ENCODE data around the gene DCBLD2. TPM values are rescaled to one million over a fixed set of nuclear protein-coding genes. Genes with fewer than 3 reads are reported as not detected.

DCBLD2 gene
- total RNA-seq, 1 experiment from 2014 or later = 48.0 TPM

DNA sequence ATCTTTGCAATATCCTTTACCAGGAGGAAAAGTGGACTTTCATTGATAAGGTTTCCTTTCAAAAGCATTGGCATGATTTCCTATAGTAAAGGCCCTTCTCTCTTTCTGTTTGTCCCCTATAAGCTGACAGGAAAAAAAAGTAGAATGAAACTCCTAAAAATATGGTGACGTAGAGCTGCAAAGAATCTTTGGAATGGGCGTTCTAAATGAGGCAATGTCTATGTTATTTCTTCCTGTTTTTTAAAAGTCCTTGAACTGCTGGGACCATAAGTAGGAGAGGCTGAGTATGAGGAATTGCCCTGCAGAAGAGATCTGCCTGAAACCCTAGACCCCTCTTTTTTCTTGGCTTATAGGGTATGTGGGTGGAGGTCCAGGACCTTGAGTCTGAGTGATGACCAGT, 121.2 kb downstream of the DCBLD2 start:
- no peaks in the 10 kb centered on the region for H3K9me3 Mint-ChIP-seq
- WGBS (ENCODE audit: extremely low coverage, insufficient read length, low lambda C conversion rate) = no CpG with 5 or more reads among the region's 2 CpGs

More for the DNA sequence above, 121.2 kb downstream of the DCBLD2 start:
- Histone ChIP-seq H4K8ac (replicated peaks; ENCODE audit: insufficient read length, low read depth, low read length) (no peak overlapping the region), H3K56ac (ENCODE audit: insufficient read length, low read depth, low read length) (no peak overlapping the region), H3K9ac (ENCODE audit: extremely low read depth, insufficient read length, low read length) (no peak overlapping the region), H4K5ac (ENCODE audit: insufficient read length, low read depth, low read length) (no peak overlapping the region), H3K27ac (ENCODE audit: insufficient read length, low read depth, low read length) (no peak overlapping the region), H3K4ac (ENCODE audit: low read depth, low read length) (no peak overlapping the region), H4K91ac (ENCODE audit: insufficient read length, low read depth, low read length) (no peak overlapping the region), H2AK5ac (ENCODE audit: insufficient read length, low read length) (no peak overlapping the region), H3K18ac (ENCODE audit: insufficient read length, low read depth, low read length) (no peak overlapping the region), H2BK20ac (ENCODE audit: low read depth, low read length, poor library complexity, severe bottlenecking) (no peak overlapping the region), H3K4me2 (ENCODE audit: insufficient read depth, insufficient read length, low read length) (no peak overlapping the region), H3K23ac (ENCODE audit: insufficient read length, low read depth, low read length) (no peak overlapping the region), H2BK5ac (ENCODE audit: insufficient read length, low read length) (no peak overlapping the region), H3K79me1 (ENCODE audit: insufficient read depth, low read depth, low read length, poor library complexity, severe bottlenecking) (no peaks in the 10 kb centered on the region), H3K4me1 (ENCODE audit: insufficient read depth, low read length) (no peaks in the 10 kb centered on the region; the same call in 1 of the 2 replicates), H2BK12ac (ENCODE audit: insufficient read length, low read depth, low read length) (no peak overlapping the region), H2BK120ac (ENCODE audit: low read depth, low read length, poor library complexity, severe bottlenecking) (no peak overlapping the region), H3K23me2 (ENCODE audit: insufficient read length, low read depth, low read length, poor library complexity, severe bottlenecking) (no peaks in the 10 kb centered on the region), H4K20me1 (ENCODE audit: control insufficient read depth, insufficient read depth, insufficient read length) (no peaks in the 10 kb centered on the region), H3K9me3 (ENCODE audit: control insufficient read depth, low read depth, low read length) (no peaks in the 10 kb centered on the region), H3K79me2 (ENCODE audit: insufficient read depth, low read length) (no peaks in the 10 kb centered on the region), H3K14ac (ENCODE audit: insufficient read depth, low read length) (no peak overlapping the region), H2BK15ac (ENCODE audit: low read depth, low read length) (no peak overlapping the region), H3T11ph (ENCODE audit: low read length) (no peak overlapping the region), H2AFZ (ENCODE audit: low read length) (no peak overlapping the region), H3K27me3 (ENCODE audit: insufficient read depth, low read length) (no peaks in the 10 kb centered on the region)
- no peaks in the 10 kb centered on the region for H3K27me3 Mint-ChIP-seq (ENCODE audit: low read depth)
- TF ChIP-seq, protein P1, sequence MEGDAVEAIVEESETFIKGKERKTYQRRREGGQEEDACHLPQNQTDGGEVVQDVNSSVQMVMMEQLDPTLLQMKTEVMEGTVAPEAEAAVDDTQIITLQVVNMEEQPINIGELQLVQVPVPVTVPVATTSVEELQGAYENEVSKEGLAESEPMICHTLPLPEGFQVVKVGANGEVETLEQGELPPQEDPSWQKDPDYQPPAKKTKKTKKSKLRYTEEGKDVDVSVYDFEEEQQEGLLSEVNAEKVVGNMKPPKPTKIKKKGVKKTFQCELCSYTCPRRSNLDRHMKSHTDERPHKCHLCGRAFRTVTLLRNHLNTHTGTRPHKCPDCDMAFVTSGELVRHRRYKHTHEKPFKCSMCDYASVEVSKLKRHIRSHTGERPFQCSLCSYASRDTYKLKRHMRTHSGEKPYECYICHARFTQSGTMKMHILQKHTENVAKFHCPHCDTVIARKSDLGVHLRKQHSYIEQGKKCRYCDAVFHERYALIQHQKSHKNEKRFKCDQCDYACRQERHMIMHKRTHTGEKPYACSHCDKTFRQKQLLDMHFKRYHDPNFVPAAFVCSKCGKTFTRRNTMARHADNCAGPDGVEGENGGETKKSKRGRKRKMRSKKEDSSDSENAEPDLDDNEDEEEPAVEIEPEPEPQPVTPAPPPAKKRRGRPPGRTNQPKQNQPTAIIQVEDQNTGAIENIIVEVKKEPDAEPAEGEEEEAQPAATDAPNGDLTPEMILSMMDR (conservative IDR thresholded peaks at IDR 0.05) = no peak
- no peak overlapping the region for H3K4me3 Mint-ChIP-seq
- H3K4me1 Mint-ChIP-seq = no peaks in the 10 kb centered on the region
- no peak for DNase-seq
- H3K27ac Mint-ChIP-seq = no peak overlapping the region
- H3K36me3 Mint-ChIP-seq (ENCODE audit: insufficient read depth in 1 of 3, low read depth in 3 of 3) = no peaks in the 10 kb centered on the region; a peak in 2 of 7 replicates
